ENCODE measurements around the gene GALNT16.

DNA sequence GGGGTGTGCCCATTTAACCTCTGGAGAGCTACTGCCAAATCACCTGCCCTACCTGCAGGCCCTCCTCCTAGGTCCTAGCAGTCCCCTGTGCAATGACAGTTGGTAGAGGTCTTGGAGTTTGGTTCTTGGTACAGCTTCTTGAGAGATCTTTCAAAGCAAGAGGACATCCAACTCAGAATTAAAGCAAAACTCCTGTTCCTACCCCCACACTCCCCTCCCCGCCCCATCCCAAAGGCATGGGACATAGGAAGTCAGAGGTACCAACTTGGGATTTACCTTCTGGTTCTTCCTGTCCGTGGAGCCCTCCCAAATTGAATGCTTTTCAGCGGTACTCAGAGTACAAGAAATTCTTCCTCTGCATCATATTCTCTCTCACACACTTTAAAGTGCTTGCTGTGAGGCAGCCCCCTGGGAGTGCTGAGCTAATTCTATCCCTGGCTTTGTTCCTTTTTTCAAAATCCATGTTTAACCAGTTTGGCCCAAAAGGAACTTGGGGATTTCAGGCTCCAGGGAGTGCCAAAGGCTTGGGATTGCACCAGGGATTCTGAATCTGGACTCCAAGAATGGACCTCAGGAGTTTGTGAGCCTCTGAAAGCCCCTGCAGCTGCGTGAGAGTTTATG is 40.8 kb downstream of the GALNT16 start:
- TF ChIP-seq, protein P1, sequence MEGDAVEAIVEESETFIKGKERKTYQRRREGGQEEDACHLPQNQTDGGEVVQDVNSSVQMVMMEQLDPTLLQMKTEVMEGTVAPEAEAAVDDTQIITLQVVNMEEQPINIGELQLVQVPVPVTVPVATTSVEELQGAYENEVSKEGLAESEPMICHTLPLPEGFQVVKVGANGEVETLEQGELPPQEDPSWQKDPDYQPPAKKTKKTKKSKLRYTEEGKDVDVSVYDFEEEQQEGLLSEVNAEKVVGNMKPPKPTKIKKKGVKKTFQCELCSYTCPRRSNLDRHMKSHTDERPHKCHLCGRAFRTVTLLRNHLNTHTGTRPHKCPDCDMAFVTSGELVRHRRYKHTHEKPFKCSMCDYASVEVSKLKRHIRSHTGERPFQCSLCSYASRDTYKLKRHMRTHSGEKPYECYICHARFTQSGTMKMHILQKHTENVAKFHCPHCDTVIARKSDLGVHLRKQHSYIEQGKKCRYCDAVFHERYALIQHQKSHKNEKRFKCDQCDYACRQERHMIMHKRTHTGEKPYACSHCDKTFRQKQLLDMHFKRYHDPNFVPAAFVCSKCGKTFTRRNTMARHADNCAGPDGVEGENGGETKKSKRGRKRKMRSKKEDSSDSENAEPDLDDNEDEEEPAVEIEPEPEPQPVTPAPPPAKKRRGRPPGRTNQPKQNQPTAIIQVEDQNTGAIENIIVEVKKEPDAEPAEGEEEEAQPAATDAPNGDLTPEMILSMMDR (conservative IDR thresholded peaks at IDR 0.05; ENCODE audit: low read depth, low read length) = no peak
- TF ChIP-seq EZH2 (IDR thresholded peaks at IDR 0.05; ENCODE audit: low read length, unreplicated experiment) (no peak), EZH2phosphoT487 (IDR thresholded peaks at IDR 0.05; ENCODE audit: borderline replicate concordance, low read length) (no peak)

Data from PC-3 (cell line).